Measurements from ENCODE around the gene FNIP2. TPM values are rescaled to one million over a fixed set of nuclear protein-coding genes. Genes with fewer than 3 reads are reported as not detected.

Gene FNIP2
- total and polyA plus RNA-seq, 2 experiments from 2014 or later, result 1.8 to 22.4 TPM

DNA sequence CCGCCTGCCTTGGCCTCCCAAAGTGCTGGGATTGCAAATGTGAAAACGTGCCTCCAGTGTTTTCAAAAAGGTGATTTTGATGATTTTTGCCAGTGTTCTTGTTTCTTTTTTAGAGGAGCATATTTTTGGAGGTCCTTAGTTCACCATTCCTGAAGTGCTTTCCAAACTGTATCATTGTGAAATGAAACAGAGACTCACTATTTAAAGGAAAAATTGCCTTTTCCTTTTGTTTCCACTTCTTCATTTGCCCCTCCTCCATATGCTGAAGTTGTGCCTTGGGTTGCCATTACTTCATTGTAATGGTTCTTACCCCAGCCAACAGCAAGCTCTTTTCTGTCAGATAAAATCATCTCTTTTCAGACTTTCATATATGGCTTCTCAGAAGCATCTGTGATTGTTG is 164.4 kb downstream of the FNIP2 start:
- no peaks in the 10 kb centered on the region for H3K79me2 ChIP-seq (ENCODE audit: insufficient read depth)
- peaks cover 4% of the 10 kb centered on the region for H3K9me3 ChIP-seq (ENCODE audit: low read depth)
- peaks cover 3% of the 10 kb centered on the region; the same call in 1 of the 2 replicates for H3F3A ChIP-seq (ENCODE audit: insufficient read depth)
- no peaks in the 10 kb centered on the region for H3K9me2 ChIP-seq (ENCODE audit: insufficient read depth)
- WGBS, 2 experiments (ENCODE audit: low coverage in 1 of 2, low lambda C conversion rate in 2 of 2, missing lambda C conversion rate in 2 of 2), result 69 to 74% methylated on average over 2 of the region's 2 CpGs
- no peak overlapping the region for H3K27ac ChIP-seq
- no peak overlapping the region for H2AFZ ChIP-seq
- H3K4me3 ChIP-seq, result no peak overlapping the region
- no peaks in the 10 kb centered on the region for H3K36me3 ChIP-seq (ENCODE audit: low read depth)
- no peak overlapping the region for H3K4me2 ChIP-seq (ENCODE audit: unreplicated experiment)
- H3K9ac ChIP-seq, result no peak overlapping the region
- H4K20me1 ChIP-seq (ENCODE audit: insufficient read depth), result no peaks in the 10 kb centered on the region
- H3K4me1 ChIP-seq (ENCODE audit: insufficient read depth), result no peaks in the 10 kb centered on the region
- DNase-seq, result no peak
- H3K27me3 ChIP-seq (replicated peaks; ENCODE audit: insufficient read depth), result no peaks in the 10 kb centered on the region
- in situ Hi-C loops (cut with MboI), result no loop called here
- TF ChIP-seq EZH2phosphoT487 (IDR thresholded peaks at IDR 0.05; ENCODE audit: insufficient read depth, low read depth) (no peak), EZH2 (IDR thresholded peaks at IDR 0.05; ENCODE audit: insufficient read depth, poor library complexity, severe bottlenecking) (no peak)

DNA sequence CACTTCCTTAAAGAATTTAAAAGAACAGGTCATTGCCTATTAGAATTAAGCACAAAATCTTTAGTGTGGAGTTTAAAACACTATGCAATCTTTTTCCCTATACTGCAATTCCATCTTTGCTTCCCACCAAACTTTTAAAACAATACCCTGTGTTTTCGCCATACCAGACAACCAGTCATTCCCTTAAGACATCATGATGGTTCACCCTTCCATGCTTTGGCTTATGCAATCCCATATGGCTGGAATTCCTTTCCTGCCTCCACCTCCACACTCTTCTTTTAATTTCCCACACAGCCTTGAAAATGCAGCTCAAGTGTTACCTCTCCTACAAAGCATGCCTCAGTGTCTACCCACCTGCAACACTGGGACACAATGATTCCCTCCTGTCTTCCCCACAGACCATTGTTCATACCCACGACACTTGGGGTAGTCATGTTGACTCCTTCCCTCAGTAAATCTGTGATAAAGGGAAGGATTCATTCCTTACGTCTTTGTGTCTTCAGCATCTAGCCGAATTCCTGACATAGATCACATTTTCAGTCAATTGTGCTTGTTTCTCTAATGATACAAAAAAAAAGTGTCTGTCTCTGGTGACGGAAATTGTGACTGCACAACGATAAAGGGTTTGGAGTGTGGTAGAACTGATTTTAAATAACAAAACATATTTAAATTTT is 166.3 kb downstream of the FNIP2 start:
- TF ChIP-seq EZH2phosphoT487 (IDR thresholded peaks at IDR 0.05; ENCODE audit: insufficient read depth, low read depth) (no peak), EZH2 (IDR thresholded peaks at IDR 0.05; ENCODE audit: insufficient read depth, poor library complexity, severe bottlenecking) (no peak)
- no peak overlapping the region for H3K4me2 ChIP-seq (ENCODE audit: unreplicated experiment)
- no peaks in the 10 kb centered on the region for H3K9me2 ChIP-seq (ENCODE audit: insufficient read depth)
- no peaks in the 10 kb centered on the region for H3K9me3 ChIP-seq (ENCODE audit: low read depth)
- no peaks in the 10 kb centered on the region for H4K20me1 ChIP-seq (ENCODE audit: insufficient read depth)
- no peak overlapping the region for H2AFZ ChIP-seq
- in situ Hi-C loops (cut with MboI), result no loop called here
- H3K4me1 ChIP-seq (ENCODE audit: insufficient read depth), result no peaks in the 10 kb centered on the region
- H3F3A ChIP-seq (ENCODE audit: insufficient read depth), result peaks cover 3% of the 10 kb centered on the region; the same call in 1 of the 2 replicates
- H3K27me3 ChIP-seq (replicated peaks; ENCODE audit: insufficient read depth), result no peaks in the 10 kb centered on the region
- 76 to 78% methylated on average over 6 of the region's 6 CpGs for WGBS, 2 experiments (ENCODE audit: low coverage in 1 of 2, low lambda C conversion rate in 2 of 2, missing lambda C conversion rate in 2 of 2)
- peak; percentile 39 for DNase-seq
- H3K36me3 ChIP-seq (ENCODE audit: low read depth), result no peaks in the 10 kb centered on the region
- H3K4me3 ChIP-seq, result no peak overlapping the region
- no peak overlapping the region for H3K27ac ChIP-seq
- H3K9ac ChIP-seq, result no peak overlapping the region
- no peaks in the 10 kb centered on the region for H3K79me2 ChIP-seq (ENCODE audit: insufficient read depth)

DNA sequence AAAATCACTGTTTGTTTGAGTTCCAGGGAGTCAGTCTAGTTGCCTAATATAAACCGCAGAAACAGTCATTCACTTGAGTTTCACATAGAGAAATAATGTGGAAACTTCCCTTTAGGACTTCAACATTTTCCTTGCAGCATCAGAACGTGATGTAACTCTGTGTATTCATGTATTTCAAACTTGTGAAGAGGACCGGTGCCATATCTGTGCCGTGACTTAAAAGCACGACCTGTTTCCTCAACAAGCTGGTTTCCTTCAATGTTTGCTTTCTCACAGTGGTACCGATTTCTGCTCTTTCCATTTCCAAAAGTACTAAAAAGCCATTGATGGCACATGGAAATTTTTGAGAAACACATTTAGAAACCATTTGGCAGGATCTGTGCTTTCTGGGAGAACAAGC is 167.4 kb downstream of the FNIP2 start:
- in situ Hi-C loops (cut with MboI), result no loop called here
- TF ChIP-seq EZH2 (IDR thresholded peaks at IDR 0.05; ENCODE audit: insufficient read depth, poor library complexity, severe bottlenecking), result no peak
- no peaks in the 10 kb centered on the region for H3K9me2 ChIP-seq (ENCODE audit: insufficient read depth)
- H3K27ac ChIP-seq, result no peak overlapping the region
- H3K79me2 ChIP-seq (ENCODE audit: insufficient read depth), result no peaks in the 10 kb centered on the region
- no peak overlapping the region for H3K4me3 ChIP-seq
- H3K9ac ChIP-seq, result no peak overlapping the region
- peak; percentile 61 for DNase-seq
- no peaks in the 10 kb centered on the region for H3K9me3 ChIP-seq (ENCODE audit: low read depth)
- no peak overlapping the region for H2AFZ ChIP-seq
- H4K20me1 ChIP-seq (ENCODE audit: insufficient read depth), result no peaks in the 10 kb centered on the region
- H3K4me2 ChIP-seq (ENCODE audit: unreplicated experiment), result no peak overlapping the region
- H3F3A ChIP-seq (ENCODE audit: insufficient read depth), result peaks cover 3% of the 10 kb centered on the region; the same call in 1 of the 2 replicates
- WGBS, 2 experiments (ENCODE audit: low coverage in 1 of 2, low lambda C conversion rate in 2 of 2, missing lambda C conversion rate in 2 of 2), result 66 to 68% methylated on average over 6 of the region's 6 CpGs
- H3K4me1 ChIP-seq (ENCODE audit: insufficient read depth), result no peaks in the 10 kb centered on the region
- no peaks in the 10 kb centered on the region for H3K27me3 ChIP-seq (replicated peaks; ENCODE audit: insufficient read depth)
- H3K36me3 ChIP-seq (ENCODE audit: low read depth), result no peaks in the 10 kb centered on the region

DNA sequence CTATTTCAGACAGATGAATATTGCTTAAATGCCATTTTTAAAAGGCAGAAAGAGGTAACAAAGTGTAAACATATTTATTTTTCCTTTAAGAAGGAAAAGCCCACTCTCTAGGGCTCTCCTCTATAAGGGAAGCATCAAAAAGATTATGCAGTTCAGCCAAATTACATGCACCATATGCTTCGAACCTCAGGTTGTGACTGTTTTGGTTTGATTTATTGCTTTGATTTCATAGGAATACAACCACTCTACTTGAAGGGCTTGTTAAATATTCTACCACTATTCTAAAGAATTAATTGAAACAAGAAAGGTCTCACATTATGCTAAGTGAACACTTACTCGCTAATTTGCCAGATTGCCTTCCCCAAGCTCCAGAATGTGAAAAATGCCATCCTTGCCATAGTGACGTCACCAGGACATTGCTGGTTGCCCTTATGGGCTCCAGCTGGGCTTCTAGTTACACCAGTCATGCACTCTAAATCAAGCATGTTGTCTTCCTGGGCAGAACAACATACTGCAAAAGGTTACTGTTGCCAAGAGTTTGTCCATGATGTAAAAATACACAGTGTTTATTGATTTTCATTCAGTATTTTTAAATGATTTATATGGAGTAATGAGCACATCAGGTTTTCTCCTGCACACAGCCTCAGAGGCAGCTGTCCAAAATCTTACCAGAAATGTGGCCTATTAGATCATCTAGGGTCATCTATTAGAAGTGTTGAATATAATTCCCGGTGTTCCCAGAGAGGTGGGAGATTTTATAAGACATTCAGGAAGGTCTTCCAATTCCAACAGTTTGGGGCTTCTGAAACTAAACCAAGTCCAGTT is 169.6 kb downstream of the FNIP2 start:
- H2AFZ ChIP-seq, result no peak overlapping the region
- H3K4me3 ChIP-seq, result no peak overlapping the region
- no peaks in the 10 kb centered on the region for H3K4me1 ChIP-seq (ENCODE audit: insufficient read depth)
- H3K9me3 ChIP-seq (ENCODE audit: low read depth), result no peaks in the 10 kb centered on the region
- no peak overlapping the region for H3K9ac ChIP-seq
- H3F3A ChIP-seq (ENCODE audit: insufficient read depth), result peaks cover 3% of the 10 kb centered on the region; the same call in 1 of the 2 replicates
- WGBS, 2 experiments (ENCODE audit: low coverage in 1 of 2, low lambda C conversion rate in 2 of 2, missing lambda C conversion rate in 2 of 2), result 71 to 73% methylated on average over 4 of the region's 4 CpGs
- no peaks in the 10 kb centered on the region for H3K27me3 ChIP-seq (replicated peaks; ENCODE audit: insufficient read depth)
- H3K79me2 ChIP-seq (ENCODE audit: insufficient read depth), result no peaks in the 10 kb centered on the region
- no peak overlapping the region for H3K27ac ChIP-seq
- H3K9me2 ChIP-seq (ENCODE audit: insufficient read depth), result no peaks in the 10 kb centered on the region
- no peaks in the 10 kb centered on the region for H4K20me1 ChIP-seq (ENCODE audit: insufficient read depth)
- no peak for TF ChIP-seq EZH2 (IDR thresholded peaks at IDR 0.05; ENCODE audit: insufficient read depth, poor library complexity, severe bottlenecking)
- in situ Hi-C loops (cut with MboI), result no loop called here
- no peaks in the 10 kb centered on the region for H3K36me3 ChIP-seq (ENCODE audit: low read depth)
- DNase-seq, result peak; percentile 40
- H3K4me2 ChIP-seq (ENCODE audit: unreplicated experiment), result no peak overlapping the region
